Activated naive CD4-positive, alpha-beta T cell (primary cell): ENCODE results near the gene FMN1.

ENCODE experiments used
- DNase-seq, 4 experiments: peaks; one replicate each; lab custom pipeline; 2025; lab: John Stamatoyannopoulos, UW

FMN1 gene

GRCh38 chr15:32718821-32719716 lies 475.4 kb downstream of the FMN1 start:
- no peak for DNase-seq

- no peak for DNase-seq
These were observed 476.2 kb downstream of the FMN1 start for GRCh38 chr15:32718227-32718820.

- DNase-seq: no peak
These were observed 476.9 kb downstream of the FMN1 start, which contains the start of gene GREM1 for GRCh38 chr15:32717426-32718226. GREM1 (plus strand) TSS chr15:32718004; CDS start chr15:32730691, 12,687 bp downstream.

GRCh38 chr15:32716915-32717425 lies 477.5 kb downstream of the FMN1 start:
- DNase-seq: no peak

GRCh38 chr15:32716216-32716914 lies 478.1 kb downstream of the FMN1 start:
- no peak for DNase-seq
